Inflammatory macrophage treated with lipopolysaccharide for 4 hours (primary cell): Measurements from ENCODE around the gene NES.
A peak's percentile ranks its signal among the peaks of the same experiment; 100 is the strongest.

Experiments used
- DNase-seq: peaks from one replicate; pipeline ENCODE4 v3.0.0-alpha.2; 2020

Gene NES

DNA sequence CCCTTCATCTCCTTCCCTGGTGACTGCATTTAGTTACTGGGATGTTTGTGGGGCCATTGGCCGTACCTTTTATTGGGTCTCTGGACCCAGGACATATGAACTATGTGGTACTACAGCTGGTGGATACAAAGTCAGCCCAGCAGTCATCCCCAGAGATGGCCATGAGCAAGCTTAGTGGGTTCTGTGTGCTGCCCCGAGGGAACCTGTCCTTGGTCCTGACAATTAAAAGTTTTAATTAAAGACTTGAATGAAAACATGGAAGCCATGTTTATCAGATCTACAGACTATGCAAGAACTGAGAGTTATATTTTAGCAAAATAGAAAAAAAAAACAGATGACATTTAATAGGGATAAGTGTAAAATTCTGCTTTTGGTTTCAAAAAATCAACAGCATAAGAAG, 2.8 kb upstream of the NES start:
- no peak for DNase-seq

DNA sequence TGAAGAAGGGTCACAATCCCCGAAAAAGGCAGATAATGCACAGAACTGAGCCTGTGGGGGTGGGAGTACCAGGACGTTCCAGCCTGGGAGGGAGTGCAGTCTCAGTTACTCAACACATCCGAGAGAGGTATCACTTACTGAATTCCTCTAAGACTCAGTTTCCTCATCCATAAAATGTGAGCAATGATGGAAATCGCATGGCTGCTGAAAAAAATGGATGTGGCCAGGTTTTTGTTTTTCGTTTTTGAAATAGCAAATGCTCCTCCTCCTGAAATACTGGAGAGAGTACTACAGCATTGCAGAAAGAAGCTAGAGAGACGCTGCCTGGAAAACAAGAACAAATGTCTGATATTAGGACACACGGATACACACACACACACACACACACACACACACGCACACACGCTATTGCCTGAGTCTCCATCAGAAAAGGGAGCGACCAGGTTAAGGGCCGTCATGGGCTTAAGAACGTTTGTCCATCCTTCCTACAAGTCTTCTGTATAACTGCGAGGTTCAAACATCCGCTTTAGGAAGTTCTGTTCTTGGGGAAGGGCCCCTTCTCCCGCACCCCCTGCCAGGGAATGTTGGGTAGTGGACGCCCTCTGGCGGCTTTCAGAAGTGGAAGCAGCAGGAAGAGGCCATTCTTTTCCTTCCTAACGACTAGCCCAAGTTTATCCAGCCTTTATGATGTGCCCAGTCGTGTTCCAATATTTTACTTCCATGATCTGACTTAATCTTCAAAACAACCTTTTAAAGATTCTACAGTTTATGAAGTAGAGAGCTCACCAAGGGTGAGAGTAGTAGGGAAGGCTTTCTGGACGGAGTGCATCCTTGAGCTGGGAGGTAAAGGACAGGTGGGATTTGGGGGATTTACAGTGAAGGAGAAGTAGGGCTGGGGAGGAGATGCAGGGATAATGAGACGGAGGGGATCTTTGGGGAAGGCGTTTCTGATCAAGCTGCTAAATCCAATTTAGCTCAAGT, 699 bp upstream of the NES start:
- DNase-seq = peak; percentile 47

DNA sequence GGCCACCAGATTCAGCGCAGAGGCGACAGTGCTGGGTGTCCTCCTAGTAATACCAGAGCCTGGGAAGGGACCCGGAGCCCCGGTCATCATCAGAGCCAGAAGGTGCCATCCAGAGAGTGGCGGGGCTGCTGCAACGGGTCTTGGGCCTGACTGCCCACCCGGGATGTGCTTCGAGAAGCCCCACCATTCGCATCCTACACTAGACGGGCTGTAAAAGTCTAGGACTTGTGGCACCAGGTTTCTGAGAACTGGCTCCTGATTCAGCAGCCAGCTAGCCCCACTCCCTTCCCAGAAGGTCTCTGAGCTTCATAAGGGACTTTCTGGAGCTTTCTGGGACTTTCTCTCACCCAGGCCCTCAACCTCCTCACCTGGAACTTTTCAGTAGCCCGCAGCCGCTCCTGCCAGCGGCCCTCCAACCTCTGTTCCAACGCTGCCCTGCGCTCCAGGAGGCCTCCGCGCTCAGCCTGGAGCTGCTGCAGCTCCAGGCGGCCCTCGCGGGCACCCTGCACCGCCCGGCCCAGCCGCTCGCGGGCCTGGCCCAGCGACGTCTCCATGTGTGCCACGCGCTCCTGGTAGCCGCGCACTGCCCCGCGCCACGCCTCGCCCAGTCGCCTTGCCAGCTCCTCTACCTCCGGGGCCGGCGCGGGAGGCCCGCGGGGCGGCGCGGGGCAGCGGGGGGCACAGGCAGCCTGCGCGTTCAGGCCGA, 940 bp downstream of the NES start:
- no peak for DNase-seq

DNA sequence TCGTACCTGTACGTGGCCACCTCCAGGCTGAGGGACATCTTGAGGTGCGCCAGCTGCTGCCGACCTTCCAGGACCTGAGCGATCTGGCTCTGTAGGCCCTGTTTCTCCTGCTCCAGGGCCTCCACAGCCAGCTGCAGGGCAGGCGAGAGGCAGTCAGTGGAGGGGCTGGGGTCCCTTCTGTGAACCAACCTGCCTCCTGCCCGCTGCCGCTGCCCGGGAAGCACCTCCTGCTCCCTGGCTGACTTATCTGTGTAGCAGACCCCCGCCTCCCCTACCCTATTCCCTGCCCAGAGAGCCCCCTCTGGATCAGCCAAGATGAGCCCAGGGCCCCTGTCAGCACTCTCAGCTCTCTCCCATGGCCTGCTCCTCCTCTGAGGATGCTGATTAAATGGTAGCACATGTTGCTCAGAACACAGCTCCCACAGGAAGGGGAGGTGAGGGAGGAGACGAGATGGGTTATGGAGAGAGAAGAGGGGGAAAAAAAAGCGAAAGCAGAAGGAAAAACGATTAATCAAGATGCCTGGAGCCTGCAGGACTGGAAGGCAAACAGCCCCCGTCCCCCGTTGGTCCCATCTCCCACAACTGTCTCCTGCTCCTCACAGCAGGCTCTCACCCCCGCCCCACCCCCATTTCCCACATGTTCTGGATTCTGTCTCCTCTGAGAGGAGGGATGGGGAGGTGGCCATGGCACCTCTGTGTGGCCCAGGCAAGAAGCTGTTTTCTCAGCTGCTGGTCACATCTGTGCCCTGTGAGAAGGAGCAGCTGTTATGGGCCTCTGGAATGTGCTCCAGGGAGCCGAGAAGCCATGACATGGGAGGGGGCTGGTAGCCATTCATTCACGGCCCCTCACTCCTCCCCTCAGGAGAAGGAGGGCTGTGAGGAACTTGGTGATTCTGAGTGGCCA, 1.7 kb downstream of the NES start:
- no peak for DNase-seq

DNA sequence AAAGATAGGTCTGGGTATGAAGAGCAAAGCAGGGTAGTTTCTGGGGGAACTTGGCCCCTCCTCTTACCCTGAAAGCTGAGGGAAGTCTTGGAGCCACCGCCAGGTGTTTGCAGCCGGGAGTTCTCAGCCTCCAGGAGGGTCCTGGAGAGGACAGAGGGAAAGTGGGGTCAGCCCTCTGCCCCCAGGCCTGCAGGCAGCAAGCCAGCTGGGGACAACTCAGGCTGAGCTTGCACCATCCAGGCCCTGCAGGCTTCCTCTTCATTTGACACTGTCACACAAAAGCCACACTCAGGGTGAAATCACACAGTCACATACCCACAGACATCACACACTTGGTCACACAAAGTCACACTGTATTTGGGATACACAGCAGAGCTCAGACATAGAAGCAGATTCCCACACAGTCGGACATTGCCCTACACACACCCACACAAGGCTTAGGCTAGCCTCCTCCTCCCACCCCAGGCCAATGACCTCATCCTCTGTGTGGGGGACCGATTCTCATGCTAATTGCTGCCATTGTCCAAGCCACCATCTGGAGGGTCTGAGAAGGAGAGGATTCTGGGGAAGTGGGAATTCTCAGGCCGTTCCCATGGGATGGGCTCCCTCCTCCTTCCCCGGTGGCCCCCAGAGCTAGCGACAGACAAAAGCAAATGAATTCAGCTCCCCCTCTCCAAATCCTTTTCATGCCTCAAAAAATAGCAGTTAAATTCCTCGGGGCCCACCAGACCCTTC, 3.7 kb downstream of the NES start:
- peak; percentile 45 for DNase-seq

DNA sequence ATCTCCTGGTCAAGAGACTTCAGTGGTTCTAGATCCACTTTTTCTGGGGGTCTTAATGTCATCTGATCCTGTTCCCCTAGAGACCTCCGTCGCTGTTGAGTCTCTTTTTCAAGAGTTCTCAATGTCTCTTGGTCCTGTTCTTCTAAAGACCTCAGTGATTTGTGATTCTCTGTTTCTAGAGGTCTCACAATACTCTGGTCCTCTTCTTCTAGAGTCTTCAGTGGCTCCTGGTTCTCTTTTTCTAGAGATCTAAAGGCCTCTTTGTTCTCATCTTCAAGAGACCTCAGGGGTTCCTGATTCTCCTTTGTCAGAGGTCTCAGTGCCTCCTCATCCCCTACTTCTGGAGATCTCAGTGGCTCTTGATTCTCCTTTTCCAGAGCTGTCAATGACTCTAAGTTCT, 5.4 kb downstream of the NES start:
- DNase-seq = no peak

DNA sequence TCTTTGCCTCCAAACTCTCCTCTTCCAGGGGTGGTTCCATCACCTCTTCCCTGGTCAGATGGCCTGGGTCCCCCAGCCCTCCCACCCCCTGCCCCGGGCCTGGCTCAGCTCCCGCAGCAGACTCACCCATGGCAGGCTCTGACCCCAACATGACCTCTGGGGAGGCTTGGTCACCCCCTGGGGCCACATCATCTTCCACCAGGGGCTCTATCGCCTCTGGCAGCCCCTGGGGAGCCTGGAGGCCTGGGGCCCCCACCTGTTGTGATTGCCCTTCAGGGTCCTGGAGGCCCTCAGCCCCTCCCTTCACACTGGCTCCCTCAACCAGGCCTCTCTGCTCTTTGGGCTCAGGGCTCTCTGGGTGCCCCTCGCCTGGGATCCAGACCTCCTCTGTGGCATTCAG, 6.4 kb downstream of the NES start:
- DNase-seq = no peak

DNA sequence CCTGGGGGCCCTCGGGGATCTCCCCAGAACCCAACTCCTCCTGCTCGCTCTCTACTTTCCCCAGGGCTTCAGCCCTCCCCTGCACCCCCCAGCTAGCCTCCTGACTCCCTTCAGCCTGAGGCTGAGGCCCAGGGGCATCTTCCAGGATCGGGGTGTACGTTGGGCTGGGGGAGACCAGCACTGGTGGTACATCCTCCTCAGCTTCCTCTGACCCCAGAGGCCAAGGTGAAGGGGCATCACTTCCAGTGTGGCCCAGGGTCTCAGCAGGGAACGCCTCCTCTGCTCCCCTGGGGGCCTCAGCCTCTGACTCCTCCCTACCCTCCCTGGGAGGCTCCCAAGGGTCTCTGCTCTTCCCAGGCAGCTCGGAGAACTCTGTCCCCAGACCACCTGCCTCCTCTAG, 6.8 kb downstream of the NES start:
- no peak for DNase-seq

DNA sequence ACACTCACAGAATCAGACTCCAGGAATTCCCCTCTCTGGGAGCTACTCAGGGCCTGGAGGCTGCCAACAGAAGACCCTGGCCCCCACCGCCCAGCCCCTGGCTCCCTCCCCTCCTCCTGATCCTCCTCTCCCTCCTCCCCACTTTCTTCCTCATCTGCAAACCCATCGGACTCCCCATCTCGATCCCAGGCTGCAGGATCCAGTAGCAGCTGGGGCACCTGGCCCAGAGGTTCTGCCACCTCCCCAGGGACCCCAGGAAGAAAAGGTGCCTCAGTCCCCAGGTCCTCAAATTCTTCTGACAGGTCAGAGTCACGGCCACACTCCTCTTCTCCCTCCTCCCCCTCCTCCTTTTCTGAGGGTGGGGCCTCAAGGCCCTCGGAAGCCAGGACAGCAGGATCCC, 7.4 kb downstream of the NES start:
- no peak for DNase-seq

DNA sequence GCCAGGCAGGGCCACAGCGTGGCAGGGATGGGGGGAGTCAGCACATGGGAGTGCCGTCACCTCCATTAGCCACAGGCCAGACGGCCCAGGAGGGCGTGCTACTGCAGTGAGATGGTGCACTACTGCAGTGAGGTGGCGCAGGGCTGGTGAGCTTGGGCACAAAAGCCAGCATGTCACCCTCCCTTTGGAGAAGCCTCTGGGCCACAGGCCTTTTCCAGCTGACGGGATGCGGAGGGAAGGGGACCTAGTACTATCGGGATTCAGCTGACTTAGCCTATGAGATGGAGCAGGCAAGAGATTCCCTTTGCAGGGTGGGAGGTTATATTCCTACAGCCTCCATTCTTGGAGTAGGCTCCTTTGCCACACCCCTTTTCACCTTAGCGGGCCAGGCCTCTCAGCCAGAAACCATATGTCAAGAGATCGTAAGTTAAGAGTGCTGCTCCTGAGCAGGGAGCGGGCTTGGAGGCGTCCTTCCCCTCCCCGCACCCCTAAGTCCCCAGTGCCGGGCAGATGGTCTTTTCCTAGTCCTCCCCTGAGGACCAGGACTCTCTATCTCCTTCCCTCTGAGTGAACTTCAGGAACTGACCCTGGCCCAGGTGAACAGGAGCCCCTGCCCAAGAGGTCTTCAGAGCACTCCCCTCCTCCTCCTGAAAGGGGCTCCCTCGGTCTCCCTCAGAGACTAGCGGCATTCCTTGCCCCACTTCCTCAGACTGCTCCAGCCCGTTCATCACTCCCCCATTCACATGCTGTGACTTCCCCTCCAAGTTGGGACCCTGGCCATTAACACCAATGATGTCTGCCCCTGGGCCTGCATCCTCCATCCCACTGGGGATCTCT, 8.2 kb downstream of the NES start:
- DNase-seq = no peak

DNA sequence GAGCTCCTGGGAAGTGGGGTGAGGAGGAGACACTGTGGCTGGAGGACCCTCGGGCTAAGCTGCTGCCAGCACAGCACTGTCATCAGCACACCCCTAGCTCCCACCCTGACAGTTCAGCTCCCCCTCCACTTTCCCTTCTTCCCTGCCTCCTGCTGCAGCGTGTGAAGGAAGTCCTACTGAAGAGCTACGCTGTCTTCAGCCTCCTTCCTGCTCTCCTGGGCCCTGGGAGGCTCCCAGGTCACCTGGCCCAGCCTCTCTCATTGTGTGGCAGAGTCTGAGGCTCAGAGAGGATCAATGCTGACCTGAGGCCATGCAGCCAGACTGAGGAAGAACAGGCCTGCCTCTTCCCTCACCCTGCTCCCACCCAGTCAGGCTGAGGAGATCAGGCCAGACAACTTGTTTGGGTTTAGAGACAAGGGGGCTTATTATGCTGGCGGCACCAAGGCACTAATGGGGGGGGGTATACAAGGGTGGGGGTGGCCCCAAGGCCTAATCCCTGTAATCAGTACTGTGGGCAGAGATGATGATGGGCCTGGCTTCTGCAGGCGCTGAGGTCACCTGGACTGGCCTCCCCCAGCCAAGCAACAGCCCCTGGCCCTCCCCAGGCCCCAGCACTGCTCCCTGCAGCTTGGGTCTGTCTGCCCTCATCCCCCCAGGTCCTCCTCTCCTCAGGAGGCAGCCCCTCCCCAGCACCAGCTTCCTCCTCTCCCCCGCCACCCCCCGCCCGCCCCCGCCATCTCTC, 9.1 kb downstream of the NES start:
- no peak for DNase-seq

DNA sequence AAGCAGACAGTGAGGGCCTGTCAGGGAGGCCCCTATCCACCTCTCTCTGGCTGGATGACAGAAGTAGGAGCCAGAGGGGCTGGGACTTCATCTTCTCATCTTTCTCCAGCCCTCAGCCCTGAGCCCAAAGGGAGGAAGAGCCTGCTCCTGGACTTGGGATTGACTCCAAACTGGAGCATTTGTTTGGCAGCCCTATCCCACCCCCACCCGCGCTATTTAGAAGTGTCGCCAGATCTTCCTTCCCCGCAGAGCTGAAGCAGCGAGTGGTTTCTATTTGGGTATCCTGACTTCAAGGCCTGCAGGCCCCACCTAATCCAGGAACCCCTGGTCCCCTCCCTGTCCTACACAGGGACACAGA, 9.6 kb downstream of the NES start:
- DNase-seq = no peak

DNA sequence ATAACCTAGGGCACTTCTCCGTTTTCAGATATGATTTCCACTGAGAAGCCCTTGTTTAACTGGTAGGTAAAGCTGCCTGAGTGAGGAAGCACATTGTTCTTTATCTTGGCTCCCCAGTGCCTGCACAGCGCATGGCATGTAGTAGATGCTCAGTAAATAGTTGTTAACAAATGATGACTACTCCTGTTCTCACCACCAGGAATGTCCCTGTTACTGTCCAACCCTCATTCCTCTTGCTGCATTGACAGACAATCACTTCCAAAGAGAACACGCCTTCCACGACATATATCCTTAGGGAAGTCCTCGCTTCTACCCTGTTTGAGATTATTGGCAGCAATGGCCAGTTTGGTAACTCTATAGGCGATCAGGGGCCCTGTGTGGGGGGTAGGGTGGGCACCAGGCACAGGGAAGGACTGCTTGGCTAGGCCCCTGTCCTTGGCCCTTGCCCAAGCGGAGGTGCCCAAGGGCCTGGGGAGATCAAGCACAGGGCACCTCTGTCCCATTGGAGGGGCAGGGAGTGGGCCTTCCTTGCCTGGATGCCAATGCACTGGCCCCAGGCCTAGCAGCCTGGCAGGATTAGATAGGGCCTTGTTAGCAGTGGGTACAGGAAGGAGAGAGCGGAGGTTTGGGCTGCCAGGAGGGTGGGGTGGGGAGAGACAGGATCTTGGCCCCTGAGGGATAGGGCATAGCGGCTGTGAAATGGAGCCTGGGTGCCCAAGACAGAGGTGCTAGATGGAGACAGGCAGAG, 10.2 kb downstream of the NES start:
- DNase-seq = no peak

DNA sequence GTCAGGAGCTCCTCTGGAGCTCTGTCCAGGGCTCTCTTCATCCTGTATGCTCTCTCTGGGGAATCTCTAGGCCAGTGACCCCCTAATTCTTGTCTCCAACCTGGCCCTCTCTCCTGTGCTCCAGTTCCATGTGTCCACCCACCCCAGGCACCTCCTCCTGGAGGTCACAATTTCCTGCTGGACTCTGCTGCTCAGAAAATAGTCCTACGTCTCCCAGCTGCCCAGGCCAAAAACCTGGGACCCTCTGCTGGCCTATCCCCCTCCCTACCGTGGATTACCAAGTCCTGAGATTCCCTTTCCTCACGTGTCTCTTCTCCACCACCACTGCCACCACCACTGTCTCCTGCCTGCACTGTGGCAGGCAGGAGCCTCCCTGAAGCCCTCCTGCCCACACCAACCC, 11.7 kb downstream of the NES start:
- no peak for DNase-seq

DNA sequence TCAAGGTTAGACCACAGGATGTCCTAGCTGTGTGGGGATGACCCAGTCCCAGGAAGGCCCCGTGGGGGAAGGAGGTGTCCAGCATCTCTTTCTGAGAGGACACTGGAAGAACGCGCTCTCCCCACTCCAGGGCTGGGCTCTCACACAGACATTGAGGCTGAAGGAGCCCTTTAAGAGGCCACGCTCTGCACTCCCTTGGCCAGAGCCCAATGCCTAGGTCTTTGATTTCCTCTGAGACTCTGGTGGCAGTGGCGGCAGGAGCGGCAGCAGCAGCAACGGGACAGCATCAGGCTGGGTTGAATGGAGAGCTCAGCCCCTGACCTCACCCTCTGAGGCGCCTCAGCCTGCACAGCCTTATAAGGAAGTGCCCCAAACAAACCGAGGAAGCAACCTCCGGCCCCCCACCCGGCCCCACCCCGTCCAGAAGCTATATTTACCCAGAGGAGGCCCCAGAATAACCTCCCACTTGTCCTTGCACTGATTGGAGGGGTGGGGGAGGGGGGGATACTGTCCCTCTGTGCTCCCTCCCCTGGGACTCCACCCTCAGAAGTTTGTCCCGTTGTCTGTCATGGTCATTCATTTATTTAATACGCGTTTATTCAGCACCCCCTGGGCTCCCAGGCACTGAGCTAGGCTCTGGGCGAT, 12.3 kb downstream of the NES start:
- peak; percentile 47 for DNase-seq

DNA sequence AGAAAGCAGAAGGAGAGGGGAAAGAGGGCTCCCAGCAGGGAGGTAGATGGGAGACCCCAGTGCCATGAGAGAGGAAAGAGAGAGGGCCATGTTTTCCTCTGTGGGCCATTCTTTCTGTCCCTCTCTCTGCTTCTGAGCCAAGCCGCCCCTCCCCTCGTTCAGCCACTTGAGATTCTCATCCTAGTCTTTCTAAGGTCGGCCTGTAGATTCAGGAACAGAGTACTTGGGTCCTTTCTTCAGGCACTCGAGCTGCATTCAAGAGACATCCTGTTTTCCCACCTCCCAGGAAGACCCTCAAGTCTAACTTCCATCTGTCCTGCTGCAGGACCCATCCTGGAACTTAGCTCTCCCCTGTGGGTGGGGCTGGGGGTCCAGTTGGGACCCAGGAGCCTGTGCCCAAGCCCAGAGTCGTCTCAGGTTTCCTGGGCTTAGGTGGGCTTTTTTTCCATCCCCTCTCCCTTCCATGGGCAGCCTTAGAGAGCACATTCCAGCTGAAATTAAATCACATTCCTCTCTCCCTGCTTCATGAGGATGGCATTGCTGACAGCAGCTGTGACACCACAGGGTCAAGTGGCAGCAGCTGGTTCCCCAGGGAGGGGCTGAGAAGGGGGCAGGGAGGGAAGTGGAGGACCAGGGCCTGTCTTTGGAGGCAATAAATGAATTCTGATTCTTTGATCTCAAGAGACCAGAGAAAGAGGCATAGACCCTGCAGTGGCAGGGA, 13.0 kb downstream of the NES start:
- no peak for DNase-seq

DNA sequence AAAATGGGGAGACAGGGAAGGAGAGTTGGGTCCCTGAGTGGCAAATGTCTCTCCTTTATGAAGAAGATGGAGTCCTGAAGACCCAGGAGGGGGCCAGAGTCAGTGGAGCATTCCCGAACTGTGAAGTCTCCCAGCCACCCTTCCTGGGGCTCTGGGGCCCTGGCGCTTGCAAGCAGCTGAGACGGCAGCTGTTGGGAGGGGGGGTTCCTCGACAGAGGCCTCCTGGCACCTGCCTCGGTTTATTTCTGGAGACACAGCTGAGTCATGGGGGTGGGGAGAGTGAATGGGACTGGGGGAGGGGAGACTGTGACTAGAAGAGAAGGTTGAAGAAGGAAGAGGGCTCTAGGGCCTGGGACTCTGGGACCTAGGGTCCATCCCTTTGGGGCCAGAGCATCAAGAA, 14.0 kb downstream of the NES start:
- no peak for DNase-seq

DNA sequence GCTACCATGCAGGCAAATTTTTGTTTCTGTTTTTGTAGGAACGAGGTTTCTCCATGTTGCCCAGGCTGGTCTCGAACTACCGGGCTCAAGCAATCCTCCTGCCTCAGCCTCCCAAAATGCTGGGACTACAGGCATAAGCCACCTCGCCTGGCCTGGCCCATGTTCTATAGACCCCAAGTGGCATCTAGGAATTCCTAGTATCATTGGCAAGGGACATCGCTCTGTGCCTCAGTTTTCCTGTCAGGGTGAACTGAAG, 14.5 kb downstream of the NES start:
- DNase-seq = no peak
